HEK293 (cell line): ENCODE measurements around the gene REEP6.
A peak's percentile ranks its signal among the peaks of the same experiment; 100 is the strongest.

Experiments
- CTCF ChIA-PET: fragments of 350-600 bp; formaldehyde crosslinking; extraction: SDS; loops from one replicate; lab custom pipeline; 2021; ENCODE audit warnings: antibody characterized with exemption; lab: Yijun Ruan, JAX
- POLR2A ChIA-PET: fragments of 300-600 bp; formaldehyde crosslinking; extraction: SDS; loops from one replicate; lab custom pipeline; 2020; ENCODE audit warnings: antibody characterized with exemption, inconsistent platforms; lab: Yijun Ruan, JAX
- H3K27ac ChIP-seq: fragments of 200-500 bp; sonication (Bioruptor generic); 2 replicates; pipeline ENCODE4 v1.5.1; 2014; ENCODE audit warnings: low read depth, low read length, control low read depth, inconsistent platforms; ENCODE audit errors: extremely low read depth
- H3K36me3 ChIP-seq, 2 experiments: fragments of 200-500 bp in 1 of 2; sonication (Bioruptor generic) in 1 of 2; 1 replicate in 1 of 2; 2 replicates in 1 of 2; pipeline ENCODE4 v1.5.1; 2014 to 2017; ENCODE audit warnings: inconsistent platforms in 2 of 2, low read length in 2 of 2; ENCODE audit not compliant: control insufficient read depth in 2 of 2, insufficient read depth in 1 of 2
- H3K4me1 ChIP-seq: fragments of 200-500 bp; sonication (Bioruptor generic); 2 replicates; pipeline ENCODE4 v1.5.1; 2014; ENCODE audit warnings: mild to moderate bottlenecking, low read length, inconsistent platforms; ENCODE audit not compliant: control insufficient read depth, insufficient read depth
- H3K4me3 ChIP-seq: 2 replicates; pipeline ENCODE4 v1.5.1; 2011; ENCODE audit warnings: low read depth, mild to moderate bottlenecking, control low read depth, low read length, moderate library complexity
- H3K9me3 ChIP-seq: fragments of 200-500 bp; sonication (Bioruptor generic); 2 replicates; pipeline ENCODE4 v1.5.1; 2014; ENCODE audit warnings: low read depth, low read length, inconsistent platforms; ENCODE audit not compliant: control insufficient read depth, insufficient read depth
- IKZF3 ChIP-seq: fragments of 450-650 bp; IDR thresholded peaks from 2 replicates; pipeline ENCODE4 v1.5.0; 2018; ENCODE audit warnings: missing biosample characterization, mild to moderate bottlenecking, missing genetic modification characterization, moderate library complexity
- SP3 ChIP-seq: fragments of 450-650 bp; formaldehyde crosslinking; IDR thresholded peaks from 2 replicates; pipeline ENCODE4 v1.5.1; 2016; ENCODE audit warnings: missing biosample characterization, missing genetic modification characterization
- TCF7L2 ChIP-seq: IDR thresholded peaks from 2 replicates; pipeline ENCODE4 v1.6.1; 2011; ENCODE audit warnings: low read depth, mild to moderate bottlenecking, inconsistent platforms, low read length, moderate library complexity, borderline replicate concordance
- ZBTB49 ChIP-seq: fragments of 450-650 bp; formaldehyde crosslinking; IDR thresholded peaks from 2 replicates; pipeline ENCODE4 v1.5.1; 2016; ENCODE audit warnings: missing biosample characterization, missing genetic modification characterization, low read depth
- ZNF18 ChIP-seq: fragments of 450-650 bp; formaldehyde crosslinking; IDR thresholded peaks from 2 replicates; pipeline ENCODE4 v1.5.1; 2016; ENCODE audit warnings: missing biosample characterization, missing genetic modification characterization
- ZNF19 ChIP-seq: fragments of 450-650 bp; formaldehyde crosslinking; IDR thresholded peaks from 2 replicates; pipeline ENCODE4; 2016; ENCODE audit warnings: missing biosample characterization, missing genetic modification characterization, low read depth
- ZNF529 ChIP-seq: fragments of 450-650 bp; formaldehyde crosslinking; IDR thresholded peaks from 2 replicates; pipeline ENCODE4 v1.5.1; 2017; ENCODE audit warnings: missing genetic modification characterization, missing biosample characterization; ENCODE audit not compliant: insufficient replicate concordance
- ZSCAN16 ChIP-seq: fragments of 450-650 bp; formaldehyde crosslinking; IDR thresholded peaks from 2 replicates; pipeline ENCODE4 v1.5.1; 2016; ENCODE audit warnings: missing biosample characterization, missing genetic modification characterization
- TF ChIP-seq, protein P1 (sequence below): fragments of 450-650 bp; formaldehyde crosslinking; IDR thresholded peaks from 2 replicates; pipeline ENCODE4 v1.5.1; 2017; ENCODE audit warnings: missing biosample characterization, missing genetic modification characterization
- TF ChIP-seq, protein P2 (sequence below): fragments of 450-650 bp; formaldehyde crosslinking; IDR thresholded peaks from 2 replicates; pipeline ENCODE4 v1.5.1; 2016; ENCODE audit warnings: missing biosample characterization, missing genetic modification characterization
- TF ChIP-seq, protein P3 (sequence below): fragments of 450-650 bp; formaldehyde crosslinking; optimal IDR thresholded peaks from 2 replicates; pipeline ENCODE3; 2016; ENCODE audit warnings: missing biosample characterization, mild to moderate bottlenecking, missing genetic modification characterization

REEP6 gene

DNA sequence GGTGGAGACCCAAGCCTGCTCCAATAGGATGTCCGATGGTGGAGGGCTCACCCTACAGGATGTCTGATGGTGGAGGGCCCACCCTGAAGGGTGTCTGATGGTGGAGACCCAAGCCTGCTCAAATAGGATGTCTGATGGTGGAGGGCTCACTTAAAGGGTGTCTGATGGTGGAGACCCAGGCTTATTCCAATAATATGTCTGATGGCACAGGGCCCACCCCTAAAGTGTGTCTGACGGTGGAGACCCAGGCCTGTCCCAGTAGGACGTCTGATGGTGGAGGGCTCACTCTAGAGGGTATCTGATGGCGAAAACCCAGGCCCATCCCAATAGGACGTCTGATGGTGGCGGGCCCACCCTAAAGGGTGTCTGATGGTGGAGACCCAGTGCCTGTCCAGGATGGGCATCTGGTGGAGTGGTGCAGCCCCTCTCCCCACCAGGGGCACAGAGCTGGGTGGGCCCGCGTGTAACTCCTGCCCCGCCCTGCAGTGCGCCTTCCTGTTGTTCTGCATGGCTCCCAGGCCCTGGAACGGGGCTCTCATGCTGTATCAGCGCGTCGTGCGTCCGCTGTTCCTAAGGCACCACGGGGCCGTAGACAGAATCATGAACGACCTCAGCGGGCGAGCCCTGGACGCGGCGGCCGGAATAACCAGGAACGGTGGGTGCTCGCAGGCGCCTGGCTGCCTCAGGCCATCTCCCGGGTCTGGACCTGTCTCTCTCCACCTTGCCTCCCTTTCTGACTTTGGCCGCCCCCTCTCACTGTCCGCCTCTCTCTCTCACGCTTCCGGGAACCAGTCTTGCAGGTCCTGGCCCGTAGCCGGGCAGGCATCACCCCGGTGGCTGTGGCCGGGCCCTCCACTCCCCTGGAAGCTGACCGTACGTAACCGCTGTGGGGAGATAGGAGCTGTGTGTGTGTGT, 5.1 kb downstream of the REEP6 start:
- Histone ChIP-seq H3K9me3 (no peaks in the 10 kb centered on the region), H3K27ac (no peak overlapping the region), H3K4me1 (peaks cover 2% of the 10 kb centered on the region; the same call in 1 of the 2 replicates), H3K4me3 (no peak overlapping the region), H3K36me3 (no peaks in the 10 kb centered on the region)
- CTCF ChIA-PET = no interaction called here
- POLR2A ChIA-PET = no interaction called here
- TF ChIP-seq IKZF3 (tag by site-specific recombination) (no peak), ZBTB49 (no peak), ZNF19 (tag by site-specific recombination) (no peak), ZNF529 (tag by site-specific recombination) (no peak), ZSCAN16 (tag by site-specific recombination) (no peak)
- TF ChIP-seq, protein P1, sequence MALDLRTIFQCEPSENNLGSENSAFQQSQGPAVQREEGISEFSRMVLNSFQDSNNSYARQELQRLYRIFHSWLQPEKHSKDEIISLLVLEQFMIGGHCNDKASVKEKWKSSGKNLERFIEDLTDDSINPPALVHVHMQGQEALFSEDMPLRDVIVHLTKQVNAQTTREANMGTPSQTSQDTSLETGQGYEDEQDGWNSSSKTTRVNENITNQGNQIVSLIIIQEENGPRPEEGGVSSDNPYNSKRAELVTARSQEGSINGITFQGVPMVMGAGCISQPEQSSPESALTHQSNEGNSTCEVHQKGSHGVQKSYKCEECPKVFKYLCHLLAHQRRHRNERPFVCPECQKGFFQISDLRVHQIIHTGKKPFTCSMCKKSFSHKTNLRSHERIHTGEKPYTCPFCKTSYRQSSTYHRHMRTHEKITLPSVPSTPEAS (tag by site-specific recombination) = no peak
- TF ChIP-seq, protein P2, sequence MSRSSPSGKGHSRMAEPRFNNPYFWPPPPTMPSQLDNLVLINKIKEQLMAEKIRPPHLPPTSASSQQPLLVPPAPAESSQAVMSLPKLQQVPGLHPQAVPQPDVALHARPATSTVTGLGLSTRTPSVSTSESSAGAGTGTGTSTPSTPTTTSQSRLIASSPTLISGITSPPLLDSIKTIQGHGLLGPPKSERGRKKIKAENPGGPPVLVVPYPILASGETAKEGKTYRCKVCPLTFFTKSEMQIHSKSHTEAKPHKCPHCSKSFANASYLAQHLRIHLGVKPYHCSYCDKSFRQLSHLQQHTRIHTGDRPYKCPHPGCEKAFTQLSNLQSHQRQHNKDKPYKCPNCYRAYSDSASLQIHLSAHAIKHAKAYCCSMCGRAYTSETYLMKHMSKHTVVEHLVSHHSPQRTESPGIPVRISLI = no peak

DNA sequence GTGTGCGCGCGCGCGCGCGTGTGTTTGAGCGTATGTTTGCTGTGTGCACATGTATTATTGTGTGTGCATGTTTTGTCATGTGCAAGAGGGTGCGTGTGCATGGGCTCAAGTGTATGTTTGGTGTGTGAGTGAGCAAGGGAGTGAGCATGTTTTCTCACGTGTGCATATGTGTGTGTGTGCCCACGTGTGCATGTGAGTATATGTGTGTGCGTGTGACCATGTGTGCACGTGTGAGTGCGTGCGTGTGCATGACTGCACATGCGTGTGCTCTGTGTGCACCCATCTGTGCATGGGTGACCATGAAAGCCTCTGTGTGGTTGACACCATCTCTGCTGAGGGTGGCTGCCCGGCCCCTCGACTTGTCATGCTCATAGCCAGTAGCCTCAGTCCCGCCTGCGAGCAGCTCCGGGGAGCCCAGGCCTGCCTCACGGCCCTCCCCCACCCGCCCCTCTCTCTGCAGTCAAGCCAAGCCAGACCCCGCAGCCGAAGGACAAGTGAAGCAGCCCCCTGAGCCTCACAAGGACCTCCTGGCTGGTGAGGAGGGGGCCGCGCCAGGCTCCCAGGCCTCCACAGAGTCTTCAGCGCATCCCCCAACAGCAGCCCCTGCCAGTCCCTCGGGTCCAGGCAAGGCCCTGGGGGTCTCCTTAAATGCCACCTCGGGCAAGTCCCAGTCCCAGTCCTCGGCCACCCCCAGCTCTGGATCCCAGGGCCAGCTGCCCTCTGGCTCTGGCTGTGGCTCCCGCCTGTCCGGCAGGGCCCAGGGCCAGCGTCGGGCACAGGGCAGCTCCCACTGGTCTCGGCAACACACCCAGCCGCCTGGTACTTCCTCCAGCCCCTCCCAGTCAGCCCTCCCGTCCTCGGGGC, 6.0 kb downstream of the REEP6 start:
- POLR2A ChIA-PET = no interaction called here
- no peak overlapping the region for H3K4me3 ChIP-seq
- no peaks in the 10 kb centered on the region for H3K9me3 ChIP-seq
- TF ChIP-seq ZNF529 (tag by site-specific recombination) (no peak), SP3 (tag by site-specific recombination) (no peak), ZNF18 (tag by site-specific recombination) (0 out of 2 replicates have a peak, but pooled peaks have one; percentile 26), TCF7L2 (no peak)
- TF ChIP-seq, protein P3, sequence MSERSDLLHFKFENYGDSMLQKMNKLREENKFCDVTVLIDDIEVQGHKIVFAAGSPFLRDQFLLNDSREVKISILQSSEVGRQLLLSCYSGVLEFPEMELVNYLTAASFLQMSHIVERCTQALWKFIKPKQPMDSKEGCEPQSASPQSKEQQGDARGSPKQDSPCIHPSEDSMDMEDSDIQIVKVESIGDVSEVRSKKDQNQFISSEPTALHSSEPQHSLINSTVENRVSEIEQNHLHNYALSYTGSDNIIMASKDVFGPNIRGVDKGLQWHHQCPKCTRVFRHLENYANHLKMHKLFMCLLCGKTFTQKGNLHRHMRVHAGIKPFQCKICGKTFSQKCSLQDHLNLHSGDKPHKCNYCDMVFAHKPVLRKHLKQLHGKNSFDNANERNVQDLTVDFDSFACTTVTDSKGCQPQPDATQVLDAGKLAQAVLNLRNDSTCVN (tag by site-specific recombination) = peak; percentile 19
- CTCF ChIA-PET = no interaction called here
- H3K4me1 ChIP-seq = no peaks in the 10 kb centered on the region; the same call in 1 of the 2 replicates
- no peak overlapping the region for H3K27ac ChIP-seq
- H3K36me3 ChIP-seq = no peaks in the 10 kb centered on the region
